WTC11 (cell line): Measurements from ENCODE around the gene HHEX. TPM values are rescaled to one million over a fixed set of nuclear protein-coding genes. Genes with fewer than 3 reads are reported as not detected.
A peak's percentile ranks its signal among the peaks of the same experiment; 100 is the strongest.
"Not testable (repeated sequence)": the region's sequence is repeated elsewhere in the genome, so short reads cannot be mapped to it uniquely, and the experiment has no call there.

ENCODE experiments used
- ATAC-seq: fragments of 200-7000 bp; cut with Tn5 transposase; 2 replicates; pipeline ENCODE4 v1.10.0; 2021; ENCODE audit warnings: mild to moderate bottlenecking, moderate library complexity
- CTCF ChIA-PET: fragments of 300-600 bp; sonication (Branson Sonifier 250); formaldehyde crosslinking; loops from one replicate; lab custom pipeline; 2021; ENCODE audit warnings: antibody characterized with exemption; lab: Charles Lee
- POLR2A ChIA-PET: fragments of 350-600 bp; sonication (Branson Sonifier 250); formaldehyde crosslinking; loops from one replicate; lab custom pipeline; 2021; ENCODE audit warnings: antibody characterized with exemption; lab: Charles Lee
- DNase-seq: peaks from one replicate; pipeline ENCODE4 v3.0.0; 2021; ENCODE audit warnings: low spot score
- H3K27ac Mint-ChIP-seq: 2 replicates; pipeline ENCODE4 v1.8.0; 2021; ENCODE audit warnings: mixed read lengths
- H3K27me3 Mint-ChIP-seq: 2 replicates; pipeline ENCODE4 v1.8.0; 2021; ENCODE audit warnings: low read depth, mild to moderate bottlenecking, moderate library complexity, mixed read lengths
- H3K36me3 Mint-ChIP-seq: 2 replicates; pipeline ENCODE4 v1.8.0; 2021; ENCODE audit warnings: mixed read lengths
- H3K4me1 Mint-ChIP-seq: 2 replicates; pipeline ENCODE4 v1.8.0; 2022; ENCODE audit warnings: mixed read lengths
- H3K4me3 Mint-ChIP-seq: 2 replicates; pipeline ENCODE4 v1.8.0; 2021; ENCODE audit warnings: mild to moderate bottlenecking, moderate library complexity, mixed read lengths
- H3K9me3 Mint-ChIP-seq: 2 replicates; pipeline ENCODE4 v1.8.0; 2021; ENCODE audit warnings: mixed read lengths
- ATF1 ChIP-seq: sonication (generic); formaldehyde crosslinking; IDR thresholded peaks from 2 replicates; pipeline ENCODE4 v1.8.1; 2023; ENCODE audit warnings: mild to moderate bottlenecking, moderate library complexity, missing genetic modification reagents
- CREB1 ChIP-seq: sonication (generic); formaldehyde crosslinking; IDR thresholded peaks from 2 replicates; pipeline ENCODE4 v1.8.0; 2023; ENCODE audit warnings: mild to moderate bottlenecking, missing genetic modification reagents
- FOXP4 ChIP-seq: sonication (generic); formaldehyde crosslinking; IDR thresholded peaks from 2 replicates; pipeline ENCODE4 v1.8.0; 2022; ENCODE audit warnings: mild to moderate bottlenecking, missing genetic modification reagents
- GRHL2 ChIP-seq: fragments of 250-450 bp; sonication (Bioruptor Pico); IDR thresholded peaks from 2 replicates; pipeline ENCODE4 v1.8.0; 2022; ENCODE audit warnings: mild to moderate bottlenecking, moderate library complexity; ENCODE audit not compliant: insufficient replicate concordance, severe bottlenecking
- GTF2I ChIP-seq: fragments of 250-450 bp; sonication (Bioruptor Pico); conservative IDR thresholded peaks from 2 replicates; pipeline ENCODE4 v1.4.0; 2021; ENCODE audit warnings: mild to moderate bottlenecking
- HMGA2 ChIP-seq: fragments of 250-450 bp; sonication (Bioruptor Pico); IDR thresholded peaks from 2 replicates; pipeline ENCODE4 v1.4.0; 2021; ENCODE audit warnings: mild to moderate bottlenecking, moderate library complexity
- NFYB ChIP-seq: sonication (generic); formaldehyde crosslinking; conservative IDR thresholded peaks from 2 replicates; pipeline ENCODE4 v1.8.0; 2022; ENCODE audit warnings: low read depth, missing genetic modification reagents
- SMAD3 ChIP-seq: sonication (generic); formaldehyde crosslinking; IDR thresholded peaks from 2 replicates; pipeline ENCODE4 v1.8.0; 2022; ENCODE audit warnings: missing genetic modification reagents, mild to moderate bottlenecking, borderline replicate concordance
- SMAD4 ChIP-seq: sonication (generic); formaldehyde crosslinking; IDR thresholded peaks from 2 replicates; pipeline ENCODE4 v1.8.0; 2022; ENCODE audit warnings: mild to moderate bottlenecking, missing genetic modification reagents
- ZNF121 ChIP-seq: sonication (generic); formaldehyde crosslinking; IDR thresholded peaks from 2 replicates; pipeline ENCODE4 v1.8.0; 2023; ENCODE audit warnings: missing genetic modification reagents
- ZNF416 ChIP-seq: fragments of 250-450 bp; sonication (Bioruptor Pico); IDR thresholded peaks from 2 replicates; pipeline ENCODE4 v1.9.0; 2021; ENCODE audit warnings: mild to moderate bottlenecking, inconsistent platforms
- total RNA-seq: library from RNA; stranded (reverse); gene quantifications from 3 replicates; pipeline ENCODE4 v1.2.3, GENCODE V29; 2021
- TF ChIP-seq, protein P1 (sequence below): sonication (generic); formaldehyde crosslinking; IDR thresholded peaks from 2 replicates; pipeline ENCODE4 v1.8.0; 2023; ENCODE audit warnings: missing genetic modification reagents, mild to moderate bottlenecking, borderline replicate concordance
- TF ChIP-seq, protein P2 (sequence below): sonication (generic); formaldehyde crosslinking; IDR thresholded peaks from 2 replicates; pipeline ENCODE4 v1.8.1; 2022; ENCODE audit warnings: low read depth, mild to moderate bottlenecking, moderate library complexity, missing genetic modification reagents, borderline replicate concordance

The HHEX gene
- total RNA-seq, 1 experiment from 2014 or later = 4.5 TPM

GRCh38 chr10:92644921-92645320 is 44.8 kb upstream of the HHEX start (continued):
- TF ChIP-seq, protein P1, sequence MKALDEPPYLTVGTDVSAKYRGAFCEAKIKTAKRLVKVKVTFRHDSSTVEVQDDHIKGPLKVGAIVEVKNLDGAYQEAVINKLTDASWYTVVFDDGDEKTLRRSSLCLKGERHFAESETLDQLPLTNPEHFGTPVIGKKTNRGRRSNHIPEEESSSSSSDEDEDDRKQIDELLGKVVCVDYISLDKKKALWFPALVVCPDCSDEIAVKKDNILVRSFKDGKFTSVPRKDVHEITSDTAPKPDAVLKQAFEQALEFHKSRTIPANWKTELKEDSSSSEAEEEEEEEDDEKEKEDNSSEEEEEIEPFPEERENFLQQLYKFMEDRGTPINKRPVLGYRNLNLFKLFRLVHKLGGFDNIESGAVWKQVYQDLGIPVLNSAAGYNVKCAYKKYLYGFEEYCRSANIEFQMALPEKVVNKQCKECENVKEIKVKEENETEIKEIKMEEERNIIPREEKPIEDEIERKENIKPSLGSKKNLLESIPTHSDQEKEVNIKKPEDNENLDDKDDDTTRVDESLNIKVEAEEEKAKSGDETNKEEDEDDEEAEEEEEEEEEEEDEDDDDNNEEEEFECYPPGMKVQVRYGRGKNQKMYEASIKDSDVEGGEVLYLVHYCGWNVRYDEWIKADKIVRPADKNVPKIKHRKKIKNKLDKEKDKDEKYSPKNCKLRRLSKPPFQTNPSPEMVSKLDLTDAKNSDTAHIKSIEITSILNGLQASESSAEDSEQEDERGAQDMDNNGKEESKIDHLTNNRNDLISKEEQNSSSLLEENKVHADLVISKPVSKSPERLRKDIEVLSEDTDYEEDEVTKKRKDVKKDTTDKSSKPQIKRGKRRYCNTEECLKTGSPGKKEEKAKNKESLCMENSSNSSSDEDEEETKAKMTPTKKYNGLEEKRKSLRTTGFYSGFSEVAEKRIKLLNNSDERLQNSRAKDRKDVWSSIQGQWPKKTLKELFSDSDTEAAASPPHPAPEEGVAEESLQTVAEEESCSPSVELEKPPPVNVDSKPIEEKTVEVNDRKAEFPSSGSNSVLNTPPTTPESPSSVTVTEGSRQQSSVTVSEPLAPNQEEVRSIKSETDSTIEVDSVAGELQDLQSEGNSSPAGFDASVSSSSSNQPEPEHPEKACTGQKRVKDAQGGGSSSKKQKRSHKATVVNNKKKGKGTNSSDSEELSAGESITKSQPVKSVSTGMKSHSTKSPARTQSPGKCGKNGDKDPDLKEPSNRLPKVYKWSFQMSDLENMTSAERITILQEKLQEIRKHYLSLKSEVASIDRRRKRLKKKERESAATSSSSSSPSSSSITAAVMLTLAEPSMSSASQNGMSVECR (CRISPR knock-in tag) = no peak
- TF ChIP-seq HMGA2 (CRISPR knock-in tag) (no peak), SMAD3 (CRISPR knock-in tag) (no peak)

DNA sequence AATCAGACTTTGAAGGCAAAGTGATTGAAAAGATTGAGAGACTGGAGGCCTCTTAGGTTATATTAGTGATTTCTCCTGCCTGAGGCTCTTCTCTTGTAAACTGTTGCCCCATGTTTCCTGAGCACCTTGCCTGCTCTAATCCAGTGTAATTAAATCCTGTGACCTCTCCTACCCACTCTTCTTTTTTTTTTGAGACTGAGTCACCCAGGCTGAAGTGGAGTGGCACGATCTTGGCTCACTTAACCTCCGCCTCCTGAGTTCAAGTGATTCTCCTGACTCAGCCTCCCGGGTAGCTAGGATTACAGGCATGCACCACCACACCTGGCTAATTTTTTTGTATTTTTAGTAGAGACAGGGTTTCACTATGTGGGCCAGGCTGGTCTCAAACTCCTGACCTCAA is 38.9 kb upstream of the HHEX start:
- DNase-seq, H3K4me3 Mint-ChIP-seq, ATAC-seq, H3K27me3 Mint-ChIP-seq, POLR2A ChIA-PET, H3K9me3 Mint-ChIP-seq, H3K27ac Mint-ChIP-seq, CTCF ChIA-PET, H3K4me1 Mint-ChIP-seq: not testable (repeated sequence)
- peaks cover 73% of the 10 kb centered on the region for H3K36me3 Mint-ChIP-seq

DNA sequence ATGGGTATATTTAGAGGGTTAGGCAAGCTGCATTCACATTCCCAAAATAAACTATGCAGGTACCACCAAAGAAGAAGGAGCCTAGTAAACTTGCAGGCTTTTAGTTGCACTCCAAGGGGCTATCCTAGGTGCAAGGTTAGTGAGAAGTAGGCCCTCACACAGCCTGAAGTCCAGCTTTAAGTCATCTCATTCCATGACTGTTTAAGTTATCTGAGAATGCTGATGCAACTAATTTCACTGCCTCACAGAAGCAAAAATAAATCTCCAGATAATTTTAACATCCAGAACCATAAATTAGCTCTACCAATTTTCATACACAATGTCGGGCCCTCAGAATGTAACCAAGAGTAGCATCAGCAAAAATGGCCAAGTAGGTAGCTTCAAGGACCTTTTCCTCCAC is 34.3 kb upstream of the HHEX start:
- H3K4me3 Mint-ChIP-seq = no peak overlapping the region
- peaks cover 12% of the 10 kb centered on the region for H3K4me1 Mint-ChIP-seq
- peaks cover 34% of the 10 kb centered on the region for H3K36me3 Mint-ChIP-seq
- ChIA-PET POLR2A (interaction anchor here (0.7 kb wide), 1 partner anchor 52 kb away, joined by 5 read pairs; no protein-coding TSS in a partner anchor), CTCF (no interaction called here)
- no peak for ATAC-seq
- no peak for DNase-seq
- TF ChIP-seq NFYB (CRISPR knock-in tag) = no peak
- H3K9me3 Mint-ChIP-seq = 0 out of 2 replicates have a peak, but pooled peaks cover 1% of the 10 kb centered on the region
- no peaks in the 10 kb centered on the region for H3K27me3 Mint-ChIP-seq
- H3K27ac Mint-ChIP-seq = peak overlapping the region; percentile 62

DNA sequence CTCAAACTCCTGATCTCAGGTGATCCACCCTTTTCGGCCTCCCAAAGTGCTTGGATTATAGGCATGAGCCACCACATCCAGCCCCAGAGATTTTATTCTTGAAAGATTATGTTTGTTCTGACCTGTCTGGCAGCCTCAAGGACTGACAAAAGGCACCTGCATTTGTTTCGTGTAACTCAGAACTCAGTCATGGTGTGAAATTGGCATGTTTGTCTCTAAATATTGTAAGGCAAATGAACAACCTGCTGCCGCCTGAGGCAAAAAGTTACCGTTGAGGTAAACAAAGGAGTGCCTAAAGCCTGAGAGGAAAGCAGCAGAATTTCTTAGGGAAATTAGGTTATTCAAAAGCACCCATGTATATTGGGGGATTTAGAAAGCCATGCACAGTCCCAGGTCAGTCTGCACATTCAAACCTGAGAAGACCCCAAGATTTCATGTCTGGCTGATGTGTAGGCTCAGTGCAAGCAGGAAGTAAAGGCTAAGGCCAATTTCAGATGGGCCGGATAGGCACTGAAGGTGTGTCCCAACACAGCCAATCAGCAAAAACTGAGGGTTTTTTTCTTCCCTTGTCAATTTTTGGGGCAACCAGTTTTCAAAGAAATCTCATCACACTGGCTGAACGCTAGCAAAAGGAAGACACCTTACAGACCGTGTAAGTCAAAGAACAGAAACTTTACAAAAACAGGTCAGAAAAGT is 33.3 kb upstream of the HHEX start:
- Mint-ChIP-seq H3K4me1 (peaks cover 12% of the 10 kb centered on the region), H3K27ac (peak overlapping the region; percentile 66), H3K4me3 (no peak overlapping the region), H3K27me3 (no peaks in the 10 kb centered on the region), H3K9me3 (0 out of 2 replicates have a peak, but pooled peaks cover 7% of the 10 kb centered on the region), H3K36me3 (peaks cover 28% of the 10 kb centered on the region)
- ChIA-PET CTCF (no interaction called here), POLR2A (interaction anchor here (0.6 kb wide), 1 partner anchor 397 kb away, joined by 3 read pairs; no protein-coding TSS in a partner anchor)
- DNase-seq = no peak
- ATAC-seq = peak; percentile 67
- no peak for TF ChIP-seq ATF1 (CRISPR knock-in tag)
- TF ChIP-seq SMAD4 (CRISPR knock-in tag) = no peak
- TF ChIP-seq, all 79 proteins: peak for 0

DNA sequence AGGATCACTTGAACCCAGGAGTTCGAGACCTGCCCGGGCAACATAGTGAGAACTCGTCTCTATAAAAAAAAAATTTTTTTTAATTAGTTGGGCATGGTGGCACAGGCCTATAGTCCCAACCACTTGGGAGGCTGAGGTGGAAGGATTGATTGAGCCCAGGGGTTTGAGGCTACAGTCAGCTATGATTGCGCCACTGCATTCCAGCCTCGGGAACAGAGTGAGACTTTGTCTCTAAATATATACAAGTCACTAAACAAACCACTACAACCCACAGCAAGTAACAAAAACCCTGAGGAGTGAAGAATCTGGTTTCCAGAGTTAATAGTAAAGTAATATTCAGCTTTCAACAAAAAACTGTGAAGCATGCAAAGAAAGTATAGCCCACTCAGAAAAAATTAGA is 32.7 kb upstream of the HHEX start:
- Mint-ChIP-seq H3K4me3 (no peak overlapping the region), H3K36me3 (peaks cover 26% of the 10 kb centered on the region)
- CTCF ChIA-PET = no interaction called here
- TF ChIP-seq GRHL2 (no peak), ZNF416 (CRISPR knock-in tag) (no peak), GTF2I (CRISPR knock-in tag) (no peak), ZNF121 (CRISPR knock-in tag) (no peak), FOXP4 (no peak), CREB1 (CRISPR knock-in tag) (no peak)
- TF ChIP-seq, protein P1 (CRISPR knock-in tag) = no peak
- TF ChIP-seq, protein P2, sequence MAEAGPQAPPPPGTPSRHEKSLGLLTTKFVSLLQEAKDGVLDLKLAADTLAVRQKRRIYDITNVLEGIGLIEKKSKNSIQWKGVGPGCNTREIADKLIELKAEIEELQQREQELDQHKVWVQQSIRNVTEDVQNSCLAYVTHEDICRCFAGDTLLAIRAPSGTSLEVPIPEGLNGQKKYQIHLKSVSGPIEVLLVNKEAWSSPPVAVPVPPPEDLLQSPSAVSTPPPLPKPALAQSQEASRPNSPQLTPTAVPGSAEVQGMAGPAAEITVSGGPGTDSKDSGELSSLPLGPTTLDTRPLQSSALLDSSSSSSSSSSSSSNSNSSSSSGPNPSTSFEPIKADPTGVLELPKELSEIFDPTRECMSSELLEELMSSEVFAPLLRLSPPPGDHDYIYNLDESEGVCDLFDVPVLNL = no peak

More for the DNA sequence above, 32.7 kb upstream of the HHEX start:
- Mint-ChIP-seq H3K27me3 (no peaks in the 10 kb centered on the region), H3K9me3 (0 out of 2 replicates have a peak, but pooled peaks cover 10% of the 10 kb centered on the region), H3K4me1 (peaks cover 12% of the 10 kb centered on the region), H3K27ac (no peak overlapping the region)
- no peak for ATAC-seq
- DNase-seq = no peak
- POLR2A ChIA-PET = interaction anchor here (0.6 kb wide), 1 partner anchor 397 kb away, joined by 3 read pairs; no protein-coding TSS in a partner anchor
